H1 (cell line): Measurements from ENCODE around the gene IL13RA1. TPM values are rescaled to one million over a fixed set of nuclear protein-coding genes. Genes with fewer than 3 reads are reported as not detected.
A peak's percentile ranks its signal among the peaks of the same experiment; 100 is the strongest.

ENCODE experiments used
- CTCF ChIA-PET: fragments of 300-600 bp; sonication (Branson Sonifier 250); formaldehyde crosslinking; loops from one replicate; lab custom pipeline; 2021; ENCODE audit not compliant: partially characterized antibody; lab: Charles Lee
- POLR2A ChIA-PET: fragments of 300-600 bp; sonication (Branson Sonifier 250); formaldehyde crosslinking; loops from one replicate; lab custom pipeline; 2021; ENCODE audit warnings: inconsistent platforms; ENCODE audit not compliant: partially characterized antibody; lab: Charles Lee
- DNase-seq, 2 experiments: peaks; one replicate each; pipeline versions ENCODE4 v3.0.0 to v3.0.0-alpha.2; 2010 to 2022; ENCODE audit warnings: low spot score in 2 of 2, low read depth in 1 of 2, mixed read lengths in 1 of 2
- FAIRE-seq: peaks from 2 replicates; lab custom pipeline; 2011; peaks lifted over from hg19 to GRCh38; lab: Jason Lieb, UNC
- H2AFZ ChIP-seq: 2 replicates; pipeline ENCODE4 v1.8.1; 2012; ENCODE audit warnings: low read length, inconsistent platforms
- H2AK5ac ChIP-seq: 2 replicates; pipeline ENCODE4 v1.6.1; 2013; ENCODE audit warnings: low read depth, low read length
- H2BK120ac ChIP-seq: replicated peaks from 2 replicates; pipeline ENCODE3; 2013; ENCODE audit warnings: low read depth, low read length, inconsistent platforms
- H2BK12ac ChIP-seq: 2 replicates; pipeline ENCODE4 v1.6.1; 2013; ENCODE audit warnings: low read depth, low read length
- H2BK15ac ChIP-seq: 2 replicates; pipeline ENCODE4 v1.6.1; 2013; ENCODE audit warnings: low read length
- H2BK20ac ChIP-seq: 2 replicates; pipeline ENCODE4 v1.6.1; 2013; ENCODE audit warnings: low read length
- H2BK5ac ChIP-seq: 2 replicates; pipeline ENCODE4 v1.6.1; 2013; ENCODE audit warnings: low read depth, low read length
- H3K14ac ChIP-seq: 2 replicates; pipeline ENCODE4 v1.6.1; 2013; ENCODE audit warnings: inconsistent platforms; ENCODE audit not compliant: insufficient read length
- H3K18ac ChIP-seq: 2 replicates; pipeline ENCODE4 v1.6.1; 2013; ENCODE audit warnings: low read length; ENCODE audit errors: extremely low read depth
- H3K23ac ChIP-seq: 2 replicates; pipeline ENCODE4 v1.6.1; 2013; ENCODE audit warnings: inconsistent platforms; ENCODE audit not compliant: insufficient read length
- H3K23me2 ChIP-seq: 2 replicates; pipeline ENCODE4 v1.6.1; 2013; ENCODE audit warnings: low read depth, low read length
- H3K27ac ChIP-seq: 2 replicates; pipeline ENCODE4 v1.6.1; 2011; ENCODE audit warnings: low read depth, low read length, inconsistent platforms
- H3K27me3 ChIP-seq, 4 experiments: replicated peaks in 1 of 4; 1 replicate in 1 of 4; 2 replicates in 3 of 4; pipeline versions ENCODE4 v1.6.1 to v1.8.1; 2011 to 2013; ENCODE audit warnings: low read length in 3 of 4, mild to moderate bottlenecking in 3 of 4, inconsistent platforms in 2 of 4, mixed read lengths in 2 of 4, moderate library complexity in 1 of 4; ENCODE audit not compliant: control insufficient read depth in 3 of 4, insufficient read depth in 3 of 4; ENCODE audit errors: extremely low read depth in 1 of 4
- H3K36me3 ChIP-seq, 4 experiments: 2 replicates each; pipeline versions ENCODE4 v1.6.1 to v1.8.1; 2011 to 2013; ENCODE audit warnings: mild to moderate bottlenecking in 4 of 4, low read length in 3 of 4, moderate library complexity in 2 of 4, control low read depth in 1 of 4, inconsistent platforms in 1 of 4; ENCODE audit not compliant: insufficient read depth in 4 of 4, control insufficient read depth in 2 of 4
- H3K4ac ChIP-seq: replicated peaks from 2 replicates; pipeline ENCODE3; 2013; ENCODE audit warnings: low read length, low read depth, mixed read lengths, inconsistent platforms; ENCODE audit not compliant: insufficient read length
- H3K4me1 ChIP-seq, 4 experiments: replicated peaks in 1 of 4; 1 replicate in 1 of 4; 2 replicates in 3 of 4; pipeline versions ENCODE4 v1.6.1 to v1.8.1; 2011 to 2013; ENCODE audit warnings: low read length in 3 of 4, inconsistent platforms in 2 of 4, mixed read lengths in 1 of 4; ENCODE audit not compliant: insufficient read depth in 4 of 4, control insufficient read depth in 3 of 4
- H3K4me2 ChIP-seq, 2 experiments: 2 replicates each; pipeline versions ENCODE4 v1.6.1 to v1.8.1; 2011 to 2013; ENCODE audit warnings: low read depth in 2 of 2, low read length in 2 of 2, control low read depth in 1 of 2, inconsistent platforms in 1 of 2, mild to moderate bottlenecking in 1 of 2; ENCODE audit not compliant: insufficient read depth in 1 of 2
- H3K4me3 ChIP-seq, 4 experiments: fragments of 200-600, 300-600 bp in 1 of 4; sonication (generic), shearing (Covaris generic), sonication (Bioruptor Twin) in 1 of 4; 2 replicates each; pipeline versions ENCODE4 v1.5.1 to v1.8.1; 2011 to 2016; ENCODE audit warnings: low read length in 4 of 4, low read depth in 3 of 4, control low read depth in 2 of 4, inconsistent platforms in 2 of 4, mild to moderate bottlenecking in 2 of 4, mixed read lengths in 1 of 4, moderate library complexity in 1 of 4; ENCODE audit not compliant: insufficient read depth in 2 of 4; ENCODE audit errors: extremely low read depth in 1 of 4
- H3K56ac ChIP-seq: replicated peaks from 2 replicates; pipeline ENCODE3; 2013; ENCODE audit warnings: low read depth, mild to moderate bottlenecking, mixed read lengths, low read length, inconsistent platforms; ENCODE audit not compliant: insufficient read length
- H3K79me1 ChIP-seq: 2 replicates; pipeline ENCODE4 v1.6.1; 2013; ENCODE audit warnings: low read depth, low read length, control low read depth
- H3K79me2 ChIP-seq, 2 experiments: 2 replicates each; pipeline versions ENCODE4 v1.6.1 to v1.8.1; 2012 to 2013; ENCODE audit warnings: low read length in 2 of 2, mild to moderate bottlenecking in 2 of 2, inconsistent platforms in 1 of 2; ENCODE audit not compliant: insufficient read depth in 2 of 2, control insufficient read depth in 1 of 2
- H3K9ac ChIP-seq, 4 experiments: replicated peaks in 1 of 4; 1 replicate in 1 of 4; 2 replicates in 3 of 4; pipeline versions ENCODE4 v1.6.1 to v1.8.1; 2011 to 2013; ENCODE audit warnings: low read depth in 3 of 4, low read length in 3 of 4, control low read depth in 2 of 4, mild to moderate bottlenecking in 2 of 4, moderate library complexity in 2 of 4, inconsistent platforms in 1 of 4; ENCODE audit errors: extremely low read depth in 1 of 4
- H3K9me3 ChIP-seq, 2 experiments: 2 replicates each; pipeline versions ENCODE4 v1.6.1 to v1.8.1; 2012 to 2013; ENCODE audit warnings: mild to moderate bottlenecking in 2 of 2, moderate library complexity in 2 of 2, control low read depth in 1 of 2, inconsistent platforms in 1 of 2, low read depth in 1 of 2, low read length in 1 of 2, mixed read lengths in 1 of 2; ENCODE audit not compliant: insufficient read depth in 2 of 2
- H4K20me1 ChIP-seq, 2 experiments: replicated peaks in 1 of 2; 2 replicates each; pipeline versions ENCODE3 to v1.8.1; 2011 to 2013; ENCODE audit warnings: inconsistent platforms in 2 of 2, low read length in 2 of 2, mild to moderate bottlenecking in 1 of 2; ENCODE audit not compliant: insufficient read depth in 2 of 2, control insufficient read depth in 1 of 2
- H4K5ac ChIP-seq: 2 replicates; pipeline ENCODE4 v1.6.1; 2013; ENCODE audit warnings: low read length, low read depth, mixed read lengths, inconsistent platforms; ENCODE audit not compliant: insufficient read length
- H4K8ac ChIP-seq: 2 replicates; pipeline ENCODE4 v1.8.0; 2013; ENCODE audit warnings: mild to moderate bottlenecking, moderate library complexity, low read length, inconsistent platforms; ENCODE audit not compliant: insufficient read depth; ENCODE audit errors: extremely low read depth
- H4K91ac ChIP-seq: replicated peaks from 2 replicates; pipeline ENCODE3; 2013; ENCODE audit warnings: low read length, mixed read lengths, inconsistent platforms; ENCODE audit not compliant: insufficient read length
- CBX8 ChIP-seq: fragments of 300-800, 300-1000 bp; sonication (generic); IDR thresholded peaks from 2 replicates; pipeline ENCODE4 v1.7.1; 2016; ENCODE audit warnings: low read depth, low read length, borderline replicate concordance
- CHD2 ChIP-seq: IDR thresholded peaks from 2 replicates; pipeline ENCODE4 v1.6.1; 2012; ENCODE audit warnings: low read length, improper control_type of control experiment
- CTCF ChIP-seq, 3 experiments: IDR thresholded peaks; 1 replicate in 2 of 3; 2 replicates in 1 of 3; pipeline versions ENCODE4 v1.5.1 to v1.6.1; 2011; ENCODE audit warnings: low read length in 3 of 3, mild to moderate bottlenecking in 3 of 3, inconsistent platforms in 2 of 3, low read depth in 1 of 3, moderate library complexity in 1 of 3; ENCODE audit not compliant: insufficient read depth in 1 of 3; ENCODE audit errors: control extremely low read depth in 1 of 3
- HDAC2 ChIP-seq, 2 experiments: fragments of 300-600 bp in 1 of 2; sonication (generic) in 1 of 2; IDR thresholded peaks; 2 replicates each; pipeline ENCODE4 v1.6.1; 2011 to 2012; ENCODE audit warnings: low read depth in 2 of 2, low read length in 2 of 2, mild to moderate bottlenecking in 2 of 2, moderate library complexity in 2 of 2, borderline replicate concordance in 1 of 2, inconsistent platforms in 1 of 2
- SP2 ChIP-seq: IDR thresholded peaks from 2 replicates; pipeline ENCODE4 v1.6.1; 2012; ENCODE audit warnings: mild to moderate bottlenecking, low read length, inconsistent platforms
- SUZ12 ChIP-seq: fragments of 200-600 bp; sonication (generic); IDR thresholded peaks from 2 replicates; pipeline ENCODE4 v1.6.1; 2012; ENCODE audit warnings: mild to moderate bottlenecking, inconsistent platforms, low read length, moderate library complexity, mixed read lengths
- WGBS, 2 experiments: shearing (Covaris generic) in 1 of 2; methylation state at CpG; one replicate each; pipeline versions ENCODE4 v1.1.6 to v1.1.7; 2013 to 2015; ENCODE audit warnings: low lambda C conversion rate in 2 of 2, mixed read lengths in 2 of 2, inconsistent platforms in 1 of 2, low coverage in 1 of 2, missing lambda C conversion rate in 1 of 2; ENCODE audit not compliant: insufficient replicate concordance in 2 of 2, insufficient coverage in 1 of 2, insufficient read length in 1 of 2; ENCODE audit errors: extremely low coverage in 1 of 2, missing lambda C conversion rate in 1 of 2; 5-methylcytosine and 5-hydroxymethylcytosine counted together
- polyA plus RNA-seq, 7 experiments: library from polyadenylated mRNA; depleted of rRNA in 3 of 7; stranded (reverse) in 5 of 7; unstranded in 2 of 7; fragments of >200 nt in 5 of 7; fragments of 200-250 nt in 2 of 7; gene quantifications; 1 replicate in 5 of 7; 2 replicates in 1 of 7; 4 replicates in 1 of 7; pipeline versions ENCODE4 v1.2.1 to v1.2.3, GENCODE V29; 2011 to 2013; ENCODE audit warnings: missing spikeins in 2 of 7, mixed read lengths in 2 of 7
- total RNA-seq: library from RNA; stranded (reverse); fragmentation: NEBNext Ultra II Directional; extraction: Animal tissue kit (Norgen Biotek cat#: 25700); gene quantifications from 2 replicates; pipeline ENCODE4 v1.2.1, GENCODE V29; 2021

The IL13RA1 gene
- total and polyA plus RNA-seq, 2 of the 8 experiments (the other 6 are each of a cell fraction or from before 2014, with no cell fraction given) = 3.3 to 9.4 TPM

- Histone ChIP-seq H3K79me1 (no peaks in the 10 kb centered on the region), H2BK120ac (no peak overlapping the region), H3K9me3 (no peaks in the 10 kb centered on the region), H3K18ac (no peak overlapping the region), H2BK5ac (no peak overlapping the region), H3K9ac (no peak overlapping the region), H3K23ac (no peak overlapping the region), H2AK5ac (no peak overlapping the region), H3K4me3 (no peak overlapping the region), H3K27me3 (no peaks in the 10 kb centered on the region), H3K79me2 (no peaks in the 10 kb centered on the region), H3K4me2 (no peak overlapping the region), H2BK20ac (no peak overlapping the region), H4K91ac (no peak overlapping the region), H3K14ac (no peak overlapping the region), H3K36me3 (no peaks in the 10 kb centered on the region), H4K20me1 (no peaks in the 10 kb centered on the region), H3K4ac (no peak overlapping the region), H3K23me2 (no peaks in the 10 kb centered on the region), H2BK15ac (no peak overlapping the region), H3K4me1 (no peaks in the 10 kb centered on the region), H2BK12ac (no peak overlapping the region), H3K56ac (no peak overlapping the region), H4K8ac (no peak overlapping the region), H4K5ac (no peak overlapping the region), H3K27ac (no peak overlapping the region), H2AFZ (no peak overlapping the region)
- DNase-seq (no peak), FAIRE-seq (no peak)
- TF ChIP-seq SUZ12 = no peak
- TF ChIP-seq HDAC2 (IDR thresholded peaks at IDR 0.05; ENCODE audit: borderline replicate concordance in 1 of 2, low read depth in 2 of 2, low read length in 2 of 2) = no peak
- no peak for TF ChIP-seq CBX8
- peak in 1 of 3 experiments; percentile 4; a peak in 1 of 4 replicates for TF ChIP-seq CTCF (IDR thresholded peaks at IDR 0.05; ENCODE audit: control extremely low read depth in 1 of 3, insufficient read depth in 1 of 3, low read depth in 1 of 3, low read length in 3 of 3)
- no peak for TF ChIP-seq SP2
- TF ChIP-seq CHD2 = no peak
- CTCF ChIA-PET = interaction anchor here (0.7 to 1.2 kb wide), 3 partner anchors 11 to 147 kb away, joined by 3 to 4 read pairs (median 3); no protein-coding TSS in a partner anchor
- 100% methylated on average over 1 of the region's 1 CpG; no CpG with 5 or more reads in 1 of the 2 experiments for whole genome bisulfite sequencing, 2 experiments
- POLR2A ChIA-PET = no interaction called here
These were observed 48.1 kb upstream of the IL13RA1 start for GRCh38 chrX:118679290-118679689.
